H9 (cell line): Measurements from ENCODE around the gene UFSP2. TPM values are rescaled to one million over a fixed set of nuclear protein-coding genes. Genes with fewer than 3 reads are reported as not detected.

ENCODE experiments used
- DNase-seq: peaks from one replicate; pipeline ENCODE4 v3.0.0-alpha.2; 2017
- H2AFZ ChIP-seq: one replicate; pipeline ENCODE4 v1.6.1; 2013; ENCODE audit warnings: mild to moderate bottlenecking, low read length, control low read depth, moderate library complexity
- H2AK5ac ChIP-seq: 2 replicates; pipeline ENCODE4 v1.6.1; 2013; ENCODE audit warnings: low read length, control low read depth, mixed read lengths; ENCODE audit not compliant: insufficient read length
- H2BK120ac ChIP-seq: one replicate; pipeline ENCODE4 v1.6.1; 2013; ENCODE audit warnings: low read depth, mild to moderate bottlenecking, low read length, control low read depth, inconsistent platforms; ENCODE audit not compliant: poor library complexity, severe bottlenecking
- H2BK12ac ChIP-seq: 2 replicates; pipeline ENCODE4 v1.6.1; 2013; ENCODE audit warnings: low read length, control low read depth, mixed read lengths, low read depth; ENCODE audit not compliant: insufficient read length
- H2BK15ac ChIP-seq: 2 replicates; pipeline ENCODE4 v1.6.1; 2013; ENCODE audit warnings: low read depth, low read length, control low read depth
- H2BK20ac ChIP-seq: one replicate; pipeline ENCODE4 v1.6.1; 2013; ENCODE audit warnings: low read depth, mild to moderate bottlenecking, low read length, control low read depth, inconsistent platforms; ENCODE audit not compliant: poor library complexity, severe bottlenecking
- H2BK5ac ChIP-seq: 2 replicates; pipeline ENCODE4 v1.6.1; 2013; ENCODE audit warnings: low read length, control low read depth, mixed read lengths; ENCODE audit not compliant: insufficient read length
- H3K14ac ChIP-seq: 2 replicates; pipeline ENCODE4 v1.6.1; 2013; ENCODE audit warnings: low read length, control low read depth; ENCODE audit not compliant: insufficient read depth
- H3K18ac ChIP-seq: 2 replicates; pipeline ENCODE4 v1.6.1; 2013; ENCODE audit warnings: low read depth, mild to moderate bottlenecking, mixed read lengths, low read length, control low read depth; ENCODE audit not compliant: insufficient read length
- H3K23ac ChIP-seq: 2 replicates; pipeline ENCODE4 v1.6.1; 2013; ENCODE audit warnings: low read length, control low read depth, mixed read lengths, low read depth; ENCODE audit not compliant: insufficient read length
- H3K23me2 ChIP-seq: 2 replicates; pipeline ENCODE4 v1.6.1; 2013; ENCODE audit warnings: low read depth, mild to moderate bottlenecking, mixed read lengths, low read length, control low read depth; ENCODE audit not compliant: insufficient read length, poor library complexity, severe bottlenecking
- H3K27ac ChIP-seq: 2 replicates; pipeline ENCODE4 v1.5.1; 2013; ENCODE audit warnings: low read length, control low read depth, mixed read lengths, low read depth; ENCODE audit not compliant: insufficient read length
- H3K27me3 ChIP-seq: 2 replicates; pipeline ENCODE4 v1.6.1; 2013; ENCODE audit warnings: low read length, control low read depth, inconsistent platforms; ENCODE audit not compliant: insufficient read depth
- H3K4ac ChIP-seq: 2 replicates; pipeline ENCODE4 v1.6.1; 2013; ENCODE audit warnings: low read depth, mild to moderate bottlenecking, control low read depth, inconsistent platforms, low read length, moderate library complexity
- H3K4me1 ChIP-seq: 2 replicates; pipeline ENCODE4 v1.6.1; 2013; ENCODE audit warnings: low read length, control low read depth, inconsistent platforms; ENCODE audit not compliant: insufficient read depth
- H3K4me2 ChIP-seq: 2 replicates; pipeline ENCODE4 v1.6.1; 2013; ENCODE audit warnings: low read length, control low read depth, mixed read lengths; ENCODE audit not compliant: insufficient read length, insufficient read depth
- H3K56ac ChIP-seq: 2 replicates; pipeline ENCODE4 v1.6.1; 2013; ENCODE audit warnings: low read depth, mild to moderate bottlenecking, mixed read lengths, low read length, control low read depth; ENCODE audit not compliant: insufficient read length
- H3K79me1 ChIP-seq: 2 replicates; pipeline ENCODE4 v1.6.1; 2013; ENCODE audit warnings: low read depth, mild to moderate bottlenecking, moderate library complexity, low read length, control low read depth, inconsistent platforms; ENCODE audit not compliant: insufficient read depth, poor library complexity, severe bottlenecking
- H3K79me2 ChIP-seq: 2 replicates; pipeline ENCODE4 v1.6.1; 2013; ENCODE audit warnings: low read length, control low read depth, inconsistent platforms; ENCODE audit not compliant: insufficient read depth
- H3K9ac ChIP-seq: 2 replicates; pipeline ENCODE4 v1.6.1; 2013; ENCODE audit warnings: low read length, control low read depth, mixed read lengths; ENCODE audit not compliant: insufficient read length; ENCODE audit errors: extremely low read depth
- H3K9me3 ChIP-seq: one replicate; pipeline ENCODE4 v1.6.1; 2013; ENCODE audit warnings: low read depth, low read length, inconsistent platforms; ENCODE audit not compliant: control insufficient read depth
- H3T11ph ChIP-seq: one replicate; pipeline ENCODE4 v1.6.1; 2013; ENCODE audit warnings: mild to moderate bottlenecking, low read length, control low read depth, inconsistent platforms
- H4K20me1 ChIP-seq: one replicate; pipeline ENCODE4 v1.6.1; 2013; ENCODE audit not compliant: control insufficient read depth, insufficient read length, insufficient read depth
- H4K5ac ChIP-seq: 2 replicates; pipeline ENCODE4 v1.6.1; 2013; ENCODE audit warnings: low read depth, mild to moderate bottlenecking, mixed read lengths, low read length, control low read depth; ENCODE audit not compliant: insufficient read length
- H4K8ac ChIP-seq: replicated peaks from 2 replicates; pipeline ENCODE4 v1.6.1; 2013; ENCODE audit warnings: low read length, control low read depth, mixed read lengths, low read depth; ENCODE audit not compliant: insufficient read length
- H4K91ac ChIP-seq: 2 replicates; pipeline ENCODE4 v1.6.1; 2013; ENCODE audit warnings: low read depth, mild to moderate bottlenecking, moderate library complexity, mixed read lengths, low read length, control low read depth; ENCODE audit not compliant: insufficient read length
- H3K27ac Mint-ChIP-seq, 3 experiments: 2 replicates in 2 of 3; 3 replicates in 1 of 3; pipeline ENCODE4 v1.8.0; 2020 to 2021; ENCODE audit warnings: mixed read lengths in 3 of 3, mild to moderate bottlenecking in 1 of 3, moderate library complexity in 1 of 3
- H3K27me3 Mint-ChIP-seq: 2 replicates; pipeline ENCODE4 v1.8.0; 2021; ENCODE audit warnings: low read depth, mild to moderate bottlenecking, moderate library complexity, mixed read lengths
- H3K36me3 Mint-ChIP-seq, 3 experiments: 2 replicates in 2 of 3; 3 replicates in 1 of 3; pipeline ENCODE4 v1.8.0; 2020 to 2021; ENCODE audit warnings: low read depth in 3 of 3, mixed read lengths in 3 of 3; ENCODE audit not compliant: insufficient read depth in 1 of 3
- H3K4me1 Mint-ChIP-seq, 2 experiments: 2 replicates each; pipeline ENCODE4 v1.8.0; 2020; ENCODE audit warnings: mixed read lengths in 2 of 2
- H3K4me3 Mint-ChIP-seq, 2 experiments: 2 replicates in 1 of 2; 3 replicates in 1 of 2; pipeline ENCODE4 v1.8.0; 2020 to 2021; ENCODE audit warnings: mild to moderate bottlenecking in 2 of 2, mixed read lengths in 2 of 2, moderate library complexity in 1 of 2
- H3K9me3 Mint-ChIP-seq, 2 experiments: 2 replicates in 1 of 2; 3 replicates in 1 of 2; pipeline ENCODE4 v1.8.0; 2020; ENCODE audit warnings: mild to moderate bottlenecking in 2 of 2, mixed read lengths in 2 of 2, moderate library complexity in 1 of 2
- WGBS: extraction: QIAGEN DNeasy Blood & Tissue Kit; methylation state at CpG from one replicate; pipeline ENCODE4 v1.1.7; 2013; ENCODE audit warnings: missing lambda C conversion rate, low lambda C conversion rate, mixed read lengths; ENCODE audit not compliant: insufficient read length; ENCODE audit errors: extremely low coverage; 5-methylcytosine and 5-hydroxymethylcytosine counted together
- total RNA-seq: library from RNA; stranded (reverse); gene quantifications from 2 replicates; pipeline ENCODE4 v1.2.1, GENCODE V29; 2021
- TF ChIP-seq, protein P1 (sequence below): fragments of 200-600 bp; sonication (generic); conservative IDR thresholded peaks from 3 replicates; pipeline ENCODE4 v1.8.0; 2021; ENCODE audit warnings: antibody characterized with exemption, mild to moderate bottlenecking

The UFSP2 gene
- total RNA-seq, 1 experiment from 2014 or later: 41.1 TPM

DNA sequence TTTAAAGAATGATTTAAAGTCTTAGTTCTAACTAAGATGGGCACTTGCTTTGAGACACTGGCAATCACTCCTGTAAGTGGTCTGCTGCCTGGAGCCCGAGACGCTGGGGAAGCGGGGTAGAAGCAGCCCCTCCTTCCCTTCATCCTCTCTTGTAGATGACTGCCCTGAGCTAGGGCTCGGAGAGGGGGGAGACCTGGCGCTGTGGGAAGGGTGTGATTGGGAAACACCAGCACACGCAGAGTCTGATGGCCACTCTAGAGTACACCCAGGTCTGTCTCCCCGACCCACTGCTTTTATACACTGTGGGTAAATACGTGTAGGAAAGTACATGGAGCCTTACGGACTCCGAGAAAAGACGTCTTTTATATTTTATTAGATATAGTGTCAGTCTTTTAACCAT lies 54.1 kb downstream of the UFSP2 start:
- H3T11ph ChIP-seq: no peak overlapping the region
- peaks cover 7 to 10% of the 10 kb centered on the region in 2 experiments; a peak in 3 of 4 replicates for H3K4me1 Mint-ChIP-seq
- whole genome bisulfite sequencing: no CpG with 5 or more reads among the region's 11 CpGs

More for the DNA sequence above, 54.1 kb downstream of the UFSP2 start:
- Mint-ChIP-seq H3K36me3 (peaks cover 1 to 13% (median 10%) of the 10 kb centered on the region in 3 experiments; a peak in 4 of 7 replicates), H3K9me3 (no peaks in the 10 kb centered on the region), H3K27me3 (no peaks in the 10 kb centered on the region), H3K27ac (no peak overlapping the region), H3K4me3 (no peak overlapping the region)
- Histone ChIP-seq H2BK20ac (no peak overlapping the region), H3K23me2 (no peaks in the 10 kb centered on the region), H3K79me1 (no peaks in the 10 kb centered on the region), H2BK120ac (no peak overlapping the region), H4K8ac (no peak overlapping the region), H2BK5ac (no peak overlapping the region), H3K79me2 (no peaks in the 10 kb centered on the region), H3K14ac (no peak overlapping the region), H3K9ac (no peak overlapping the region), H4K91ac (no peak overlapping the region), H3K4me2 (no peak overlapping the region), H4K20me1 (no peaks in the 10 kb centered on the region), H3K27me3 (no peaks in the 10 kb centered on the region), H3K18ac (no peak overlapping the region), H3K56ac (no peak overlapping the region), H3K27ac (no peak overlapping the region), H3K4me1 (no peaks in the 10 kb centered on the region; the same call in 1 of the 2 replicates), H3K4ac (no peak overlapping the region), H3K9me3 (no peaks in the 10 kb centered on the region), H2AK5ac (no peak overlapping the region), H2BK15ac (no peak overlapping the region), H2AFZ (no peak overlapping the region), H3K23ac (no peak overlapping the region), H2BK12ac (no peak overlapping the region), H4K5ac (no peak overlapping the region)
- no peak for DNase-seq
- TF ChIP-seq, protein P1, sequence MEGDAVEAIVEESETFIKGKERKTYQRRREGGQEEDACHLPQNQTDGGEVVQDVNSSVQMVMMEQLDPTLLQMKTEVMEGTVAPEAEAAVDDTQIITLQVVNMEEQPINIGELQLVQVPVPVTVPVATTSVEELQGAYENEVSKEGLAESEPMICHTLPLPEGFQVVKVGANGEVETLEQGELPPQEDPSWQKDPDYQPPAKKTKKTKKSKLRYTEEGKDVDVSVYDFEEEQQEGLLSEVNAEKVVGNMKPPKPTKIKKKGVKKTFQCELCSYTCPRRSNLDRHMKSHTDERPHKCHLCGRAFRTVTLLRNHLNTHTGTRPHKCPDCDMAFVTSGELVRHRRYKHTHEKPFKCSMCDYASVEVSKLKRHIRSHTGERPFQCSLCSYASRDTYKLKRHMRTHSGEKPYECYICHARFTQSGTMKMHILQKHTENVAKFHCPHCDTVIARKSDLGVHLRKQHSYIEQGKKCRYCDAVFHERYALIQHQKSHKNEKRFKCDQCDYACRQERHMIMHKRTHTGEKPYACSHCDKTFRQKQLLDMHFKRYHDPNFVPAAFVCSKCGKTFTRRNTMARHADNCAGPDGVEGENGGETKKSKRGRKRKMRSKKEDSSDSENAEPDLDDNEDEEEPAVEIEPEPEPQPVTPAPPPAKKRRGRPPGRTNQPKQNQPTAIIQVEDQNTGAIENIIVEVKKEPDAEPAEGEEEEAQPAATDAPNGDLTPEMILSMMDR: no peak
